HL-60/S4 (cell line): ENCODE data around the gene TTC17.
"Not testable (repeated sequence)": the region's sequence is repeated elsewhere in the genome, so short reads cannot be mapped to it uniquely, and the experiment has no call there.

Source experiments
- in situ Hi-C: fragments of 300-500 bp; cut with MboI; formaldehyde crosslinking; loops from 2 replicates; pipeline ENCODE4 v1.14.3; 2022; ENCODE audit warnings: low sequenced_read_pairs

TTC17 gene, protein sequence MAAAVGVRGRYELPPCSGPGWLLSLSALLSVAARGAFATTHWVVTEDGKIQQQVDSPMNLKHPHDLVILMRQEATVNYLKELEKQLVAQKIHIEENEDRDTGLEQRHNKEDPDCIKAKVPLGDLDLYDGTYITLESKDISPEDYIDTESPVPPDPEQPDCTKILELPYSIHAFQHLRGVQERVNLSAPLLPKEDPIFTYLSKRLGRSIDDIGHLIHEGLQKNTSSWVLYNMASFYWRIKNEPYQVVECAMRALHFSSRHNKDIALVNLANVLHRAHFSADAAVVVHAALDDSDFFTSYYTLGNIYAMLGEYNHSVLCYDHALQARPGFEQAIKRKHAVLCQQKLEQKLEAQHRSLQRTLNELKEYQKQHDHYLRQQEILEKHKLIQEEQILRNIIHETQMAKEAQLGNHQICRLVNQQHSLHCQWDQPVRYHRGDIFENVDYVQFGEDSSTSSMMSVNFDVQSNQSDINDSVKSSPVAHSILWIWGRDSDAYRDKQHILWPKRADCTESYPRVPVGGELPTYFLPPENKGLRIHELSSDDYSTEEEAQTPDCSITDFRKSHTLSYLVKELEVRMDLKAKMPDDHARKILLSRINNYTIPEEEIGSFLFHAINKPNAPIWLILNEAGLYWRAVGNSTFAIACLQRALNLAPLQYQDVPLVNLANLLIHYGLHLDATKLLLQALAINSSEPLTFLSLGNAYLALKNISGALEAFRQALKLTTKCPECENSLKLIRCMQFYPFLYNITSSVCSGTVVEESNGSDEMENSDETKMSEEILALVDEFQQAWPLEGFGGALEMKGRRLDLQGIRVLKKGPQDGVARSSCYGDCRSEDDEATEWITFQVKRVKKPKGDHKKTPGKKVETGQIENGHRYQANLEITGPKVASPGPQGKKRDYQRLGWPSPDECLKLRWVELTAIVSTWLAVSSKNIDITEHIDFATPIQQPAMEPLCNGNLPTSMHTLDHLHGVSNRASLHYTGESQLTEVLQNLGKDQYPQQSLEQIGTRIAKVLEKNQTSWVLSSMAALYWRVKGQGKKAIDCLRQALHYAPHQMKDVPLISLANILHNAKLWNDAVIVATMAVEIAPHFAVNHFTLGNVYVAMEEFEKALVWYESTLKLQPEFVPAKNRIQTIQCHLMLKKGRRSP

DNA sequence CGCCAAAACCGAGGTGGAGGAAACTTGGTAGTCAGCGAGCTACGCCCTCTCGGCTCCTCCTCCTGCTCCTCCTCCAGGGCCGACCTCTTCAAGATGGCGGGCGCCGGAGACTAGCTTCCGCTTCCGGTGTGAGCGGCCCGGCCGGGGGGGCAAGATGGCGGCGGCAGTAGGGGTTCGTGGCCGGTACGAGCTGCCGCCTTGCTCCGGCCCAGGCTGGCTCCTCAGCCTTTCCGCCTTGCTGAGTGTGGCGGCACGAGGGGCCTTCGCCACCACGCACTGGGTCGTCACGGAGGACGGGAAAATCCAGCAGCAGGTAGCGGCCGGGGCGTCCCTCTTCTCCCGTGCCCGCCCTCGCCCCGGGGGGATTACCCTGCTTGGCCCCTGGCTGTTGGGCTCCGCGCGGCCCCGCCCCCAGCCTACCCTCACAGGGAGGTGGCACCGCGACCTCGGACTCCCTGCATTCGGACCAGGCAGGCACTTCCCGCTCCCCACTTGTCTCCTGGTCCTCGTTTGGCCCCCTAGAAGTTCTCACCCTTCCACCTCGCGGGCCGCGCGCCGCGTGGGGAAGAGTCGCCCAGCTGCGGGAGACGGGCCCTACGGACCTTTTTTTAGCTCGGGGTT, at the start of gene TTC17:
TSS of gene TTC17 (plus strand) at position 120 of the 621 bp plus-strand sequence. CDS start at position 155, 35 bp downstream.
- in situ Hi-C loops: no loop called here

- in situ Hi-C loops: no loop called here
Measured at GRCh38 chr11:43311791-43312607, 46.7 kb upstream of the TTC17 start, which contains the start of gene API5. Gene API5, plus strand, starts transcription at chr11:43311996. Its CDS starts 132 bp downstream, at chr11:43312128.

DNA sequence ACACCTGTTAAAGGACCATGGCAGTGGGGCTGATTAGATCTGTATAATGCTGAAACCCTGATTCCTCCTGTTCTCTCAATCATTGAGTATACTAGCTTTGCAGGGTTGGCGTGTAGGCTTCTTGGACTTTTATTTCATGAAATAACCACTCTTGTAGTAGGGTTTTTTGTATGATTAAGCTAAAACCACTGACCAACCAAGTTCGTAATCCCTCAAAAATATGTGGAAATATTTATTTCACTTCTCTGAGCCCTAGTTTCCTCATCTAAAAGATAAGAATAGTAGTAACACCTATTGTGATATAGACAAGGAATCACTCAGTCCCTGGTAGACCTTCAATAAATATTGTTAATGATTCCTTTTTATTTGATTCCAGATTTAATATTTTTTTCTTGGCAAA, 42.8 kb upstream of the TTC17 start:
- in situ Hi-C loops: no loop called here

DNA sequence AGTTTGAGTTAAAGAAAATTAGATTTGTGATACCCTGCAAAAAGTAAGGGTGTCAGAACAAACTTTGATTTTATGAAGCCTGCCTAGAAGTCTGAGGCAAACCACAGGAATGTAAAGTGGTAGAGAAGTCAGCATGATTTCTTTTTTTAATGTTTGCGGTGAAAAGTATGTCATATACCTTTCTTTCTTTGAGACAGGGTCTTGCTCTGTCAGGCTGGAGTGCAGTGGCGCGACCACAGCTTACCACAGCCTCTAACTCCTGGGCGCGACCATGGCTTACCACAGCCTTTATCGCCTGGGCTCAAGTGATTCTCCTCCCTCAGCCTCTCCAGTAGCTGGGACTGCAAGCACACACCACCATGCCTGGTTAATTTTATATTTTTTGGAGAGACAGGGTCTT, 42.3 kb upstream of the TTC17 start:
- in situ Hi-C loops: no loop called here

- in situ Hi-C loops: no loop called here
Measured at GRCh38 chr11:43327987-43328386, 30.7 kb upstream of the TTC17 start.

DNA sequence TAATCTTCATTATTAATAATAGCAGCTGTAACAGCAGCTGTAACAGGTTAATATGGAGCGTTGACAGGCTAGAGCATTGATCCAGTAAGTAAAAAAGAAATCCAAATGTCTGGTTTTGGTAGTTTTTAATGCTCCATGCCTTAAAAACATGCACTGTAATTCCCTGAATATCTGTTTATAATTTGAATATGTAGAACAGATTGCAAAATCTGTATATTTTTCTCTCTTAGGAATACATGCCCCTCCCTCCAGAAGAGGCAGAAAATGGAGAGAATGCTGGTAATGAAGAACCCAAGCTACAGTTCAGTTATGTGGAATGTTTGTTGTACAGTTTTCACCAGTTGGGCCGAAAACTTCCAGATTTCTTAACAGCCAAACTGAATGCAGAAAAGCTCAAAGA, 30.2 kb upstream of the TTC17 start:
- in situ Hi-C loops: no loop called here

DNA sequence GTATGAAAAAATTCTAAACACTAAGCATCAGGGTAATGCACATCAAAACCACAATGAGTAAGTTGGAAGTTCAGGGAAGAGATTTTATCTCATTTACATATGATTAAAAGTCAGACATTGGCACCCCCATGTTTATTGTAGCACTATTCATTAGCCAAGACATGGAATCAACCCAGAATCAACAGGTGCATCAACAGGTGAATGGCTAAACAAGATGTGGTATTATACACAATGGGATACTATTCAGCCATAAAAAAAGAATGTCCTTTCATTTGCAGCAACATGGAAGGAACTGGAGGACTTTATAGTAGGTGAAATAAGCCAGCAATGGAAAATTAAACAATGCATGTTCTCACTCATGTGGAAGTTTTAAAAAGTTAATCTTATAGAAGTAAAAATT, 17.6 kb upstream of the TTC17 start:
- in situ Hi-C loops: no loop called here

DNA sequence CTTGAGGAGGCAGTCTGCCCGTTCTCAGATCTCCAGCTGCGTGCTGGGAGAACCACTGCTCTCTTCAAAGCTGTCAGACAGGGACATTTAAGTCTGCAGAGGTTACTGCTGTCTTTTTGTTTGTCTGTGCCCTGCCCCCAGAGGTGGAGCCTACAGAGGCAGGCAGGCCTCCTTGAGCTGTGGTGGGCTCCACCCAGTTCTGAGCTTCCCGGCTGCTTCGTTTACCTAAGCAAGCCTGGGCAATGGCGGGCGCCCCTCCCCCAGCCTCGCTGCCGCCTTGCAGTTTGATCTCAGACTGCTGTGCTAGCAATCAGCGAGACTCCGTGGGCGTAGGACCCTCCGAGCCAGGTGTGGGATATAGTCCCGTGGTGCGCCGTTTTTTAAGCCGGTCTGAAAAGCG, 7.3 kb upstream of the TTC17 start:
- in situ Hi-C loops: not testable (repeated sequence)

DNA sequence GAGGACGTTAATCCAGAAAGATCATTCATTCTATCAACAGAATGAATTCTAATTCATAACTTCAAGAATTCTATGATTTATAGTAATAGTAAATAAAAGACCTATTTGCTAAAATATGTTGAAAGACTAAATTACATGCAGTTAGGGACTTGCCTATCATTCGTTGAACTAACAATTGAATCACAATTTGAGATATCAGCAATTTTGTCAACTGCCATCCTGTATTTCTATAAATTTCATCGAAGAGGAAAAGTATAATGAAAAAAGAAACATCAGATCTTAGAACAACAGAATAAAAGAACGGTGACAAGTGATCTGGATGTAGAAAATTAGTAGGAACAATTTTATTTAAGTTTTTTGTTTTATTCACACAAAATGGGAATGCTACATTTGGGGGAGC, 4.4 kb upstream of the TTC17 start:
- in situ Hi-C loops: no loop called here

- in situ Hi-C loops: no loop called here
Measured at GRCh38 chr11:43356336-43356735, 2.4 kb upstream of the TTC17 start.

GRCh38 chr11:43358279-43358800, 380 bp upstream of the TTC17 start:
- in situ Hi-C loops: no loop called here

- in situ Hi-C loops: no loop called here
Measured at GRCh38 chr11:43359422-43359818, 700 bp downstream of the TTC17 start.

- in situ Hi-C loops: no loop called here
Measured at GRCh38 chr11:43360361-43361032, 1.8 kb downstream of the TTC17 start.

DNA sequence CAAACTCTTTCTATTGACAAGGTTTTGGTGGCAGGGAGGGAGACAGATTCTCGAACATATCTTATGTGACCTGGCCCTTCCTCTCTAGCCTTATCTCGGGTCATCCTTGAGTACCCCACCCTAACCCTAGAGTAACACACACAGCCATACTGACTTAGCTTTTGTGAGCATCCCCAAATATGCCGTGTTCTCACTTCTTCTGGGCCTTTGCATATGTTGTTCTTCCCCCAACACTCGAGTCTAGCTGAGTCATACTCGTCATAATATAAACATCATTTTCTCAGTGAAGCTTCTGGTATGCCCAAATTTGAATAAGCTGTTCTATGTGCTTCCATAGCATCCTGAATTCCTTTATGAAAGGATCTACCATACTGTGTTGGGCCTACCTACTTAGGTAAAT, 8.0 kb downstream of the TTC17 start:
- in situ Hi-C loops: no loop called here

GRCh38 chr11:43367382-43368178, 8.9 kb downstream of the TTC17 start:
- in situ Hi-C loops: no loop called here

GRCh38 chr11:43376065-43376464, 17.3 kb downstream of the TTC17 start:
- in situ Hi-C loops: no loop called here

- in situ Hi-C loops: no loop called here
Measured at GRCh38 chr11:43376594-43376993, 17.9 kb downstream of the TTC17 start.

DNA sequence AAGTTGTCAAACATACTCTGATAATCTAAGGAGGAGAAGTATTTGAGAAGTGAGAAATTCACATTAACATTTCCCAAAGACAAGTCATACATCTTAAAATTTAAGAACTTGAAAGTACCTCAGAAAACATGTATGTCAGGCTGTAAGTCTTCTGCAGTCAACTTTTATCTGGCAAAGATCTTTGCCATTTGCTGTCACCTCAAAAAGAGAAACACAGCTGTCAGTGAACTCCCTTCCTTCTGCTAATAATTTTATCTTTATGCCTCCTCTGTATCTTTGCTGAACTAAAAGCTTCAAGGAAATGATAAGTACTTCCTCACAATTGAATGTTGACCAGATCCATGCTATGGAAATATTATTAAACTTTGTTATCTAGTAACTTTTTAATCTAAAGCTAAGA, 18.7 kb downstream of the TTC17 start:
- in situ Hi-C loops: no loop called here
